Suprapubic skin (tissue), 4 donors: ENCODE data around the gene PPIF. TPM values are rescaled to one million over a fixed set of nuclear protein-coding genes. Genes with fewer than 3 reads are reported as not detected.

Source experiments
- DNase-seq, 2 donors: peaks; one replicate each; pipeline ENCODE4 v3.0.0-alpha.2; 2019; ENCODE audit warnings: low spot score in 2 of 2
- H3K27ac ChIP-seq: fragments of 200-600 bp; sonication (generic); one replicate; pipeline ENCODE4 v1.5.1; 2019
- H3K27me3 ChIP-seq: fragments of 200-600 bp; sonication (generic); one replicate; pipeline ENCODE4 v1.5.1; 2019
- H3K36me3 ChIP-seq: fragments of 200-600 bp; sonication (generic); one replicate; pipeline ENCODE4 v1.5.1; 2019
- H3K4me1 ChIP-seq: fragments of 200-600 bp; sonication (generic); one replicate; pipeline ENCODE4 v1.5.1; 2019
- H3K4me3 ChIP-seq: fragments of 200-600 bp; sonication (generic); one replicate; pipeline ENCODE4 v1.5.1; 2019; ENCODE audit warnings: mild to moderate bottlenecking
- H3K9me3 ChIP-seq: fragments of 200-600 bp; sonication (generic); one replicate; pipeline ENCODE4 v1.5.1; 2019
- EP300 ChIP-seq: sonication (generic); formaldehyde crosslinking; IDR thresholded peaks from one replicate; pipeline ENCODE4 v1.6.1; 2017; ENCODE audit warnings: antibody characterized with exemption
- POLR2A ChIP-seq, 2 donors: fragments of 450-650 bp; IDR thresholded peaks; one replicate each; pipeline ENCODE4 v1.6.1; 2017; ENCODE audit warnings: antibody characterized with exemption in 2 of 2, mild to moderate bottlenecking in 2 of 2, moderate library complexity in 2 of 2
- POLR2AphosphoS5 ChIP-seq, 3 donors: sonication (generic); formaldehyde crosslinking; IDR thresholded peaks; one replicate each; pipeline ENCODE4 v1.6.1; 2017; ENCODE audit warnings: antibody characterized with exemption in 3 of 3
- WGBS: methylation state at CpG from one replicate; pipeline ENCODE4 v1.1.5; 2018; 5-methylcytosine and 5-hydroxymethylcytosine counted together
- total RNA-seq, 4 donors: library from RNA; depleted of rRNA; stranded (reverse); fragments of >200 nt; gene quantifications; one replicate each; pipeline ENCODE4 v1.1.0, GENCODE V29; 2016
- TF ChIP-seq, protein P1 (sequence below), 2 donors: fragments of 200-600 bp in 1 of 2; fragments of 450-650 bp in 1 of 2; sonication (generic) in 1 of 2; IDR thresholded peaks; one replicate each; pipeline ENCODE4 v1.5.1; 2016 to 2019; ENCODE audit warnings: antibody characterized with exemption in 2 of 2, mild to moderate bottlenecking in 1 of 2, moderate library complexity in 1 of 2

Gene PPIF
- total RNA-seq, 4 donors from 2014 or later, result 41.0 to 92.8 (median 71.1) TPM

DNA sequence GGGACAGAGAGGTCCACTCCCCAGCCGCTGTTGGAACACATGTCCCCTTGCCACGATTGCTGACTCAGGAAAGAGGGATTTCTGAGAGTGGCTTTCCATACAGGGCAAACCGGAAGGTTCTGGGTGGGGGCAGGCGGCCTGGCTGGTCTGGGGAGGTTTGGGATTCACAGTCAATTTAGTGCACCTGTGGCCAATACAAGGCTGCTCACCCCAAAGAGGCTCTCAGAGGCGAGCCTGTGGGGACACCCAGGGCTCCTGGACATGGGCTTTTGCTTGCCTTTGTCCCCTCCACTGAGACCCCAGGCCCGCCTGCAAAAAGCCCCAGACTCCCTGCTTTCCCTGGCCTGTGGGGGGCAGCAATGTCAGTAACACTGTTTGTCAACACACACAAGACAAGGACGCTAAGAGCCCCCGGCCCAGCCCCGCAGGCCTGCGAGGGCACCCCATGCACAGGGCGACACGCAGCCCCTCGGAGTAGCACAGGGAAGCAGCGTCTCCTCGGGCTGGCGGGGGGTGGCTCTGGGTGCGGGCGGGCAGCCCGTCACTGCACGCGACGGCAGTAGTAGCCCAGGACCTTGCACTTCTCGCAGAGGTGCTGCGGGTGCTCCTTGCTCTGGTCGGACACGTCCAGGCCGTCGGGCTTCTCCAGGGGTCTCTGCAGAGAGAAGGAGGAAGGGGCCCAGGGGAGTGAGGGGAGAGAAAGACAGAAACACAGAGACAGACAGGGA lies 38.7 kb downstream of the PPIF start:
- no peak overlapping the region for H3K4me3 ChIP-seq
- H3K4me1 ChIP-seq, result peaks cover 18% of the 10 kb centered on the region
- no peaks in the 10 kb centered on the region for H3K27me3 ChIP-seq
- DNase-seq, result peak; percentile 58 to 78
- TF ChIP-seq, protein P1, sequence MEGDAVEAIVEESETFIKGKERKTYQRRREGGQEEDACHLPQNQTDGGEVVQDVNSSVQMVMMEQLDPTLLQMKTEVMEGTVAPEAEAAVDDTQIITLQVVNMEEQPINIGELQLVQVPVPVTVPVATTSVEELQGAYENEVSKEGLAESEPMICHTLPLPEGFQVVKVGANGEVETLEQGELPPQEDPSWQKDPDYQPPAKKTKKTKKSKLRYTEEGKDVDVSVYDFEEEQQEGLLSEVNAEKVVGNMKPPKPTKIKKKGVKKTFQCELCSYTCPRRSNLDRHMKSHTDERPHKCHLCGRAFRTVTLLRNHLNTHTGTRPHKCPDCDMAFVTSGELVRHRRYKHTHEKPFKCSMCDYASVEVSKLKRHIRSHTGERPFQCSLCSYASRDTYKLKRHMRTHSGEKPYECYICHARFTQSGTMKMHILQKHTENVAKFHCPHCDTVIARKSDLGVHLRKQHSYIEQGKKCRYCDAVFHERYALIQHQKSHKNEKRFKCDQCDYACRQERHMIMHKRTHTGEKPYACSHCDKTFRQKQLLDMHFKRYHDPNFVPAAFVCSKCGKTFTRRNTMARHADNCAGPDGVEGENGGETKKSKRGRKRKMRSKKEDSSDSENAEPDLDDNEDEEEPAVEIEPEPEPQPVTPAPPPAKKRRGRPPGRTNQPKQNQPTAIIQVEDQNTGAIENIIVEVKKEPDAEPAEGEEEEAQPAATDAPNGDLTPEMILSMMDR (IDR thresholded peaks at IDR 0.05), result no peak
- no peak for TF ChIP-seq POLR2A (IDR thresholded peaks at IDR 0.05)
- no peak for TF ChIP-seq POLR2AphosphoS5 (IDR thresholded peaks at IDR 0.05)
- no peak for TF ChIP-seq EP300
- no peak overlapping the region for H3K27ac ChIP-seq
- no peaks in the 10 kb centered on the region for H3K9me3 ChIP-seq
- WGBS, result 87% methylated on average over 26 of the region's 28 CpGs
- H3K36me3 ChIP-seq, result peaks cover 20% of the 10 kb centered on the region

DNA sequence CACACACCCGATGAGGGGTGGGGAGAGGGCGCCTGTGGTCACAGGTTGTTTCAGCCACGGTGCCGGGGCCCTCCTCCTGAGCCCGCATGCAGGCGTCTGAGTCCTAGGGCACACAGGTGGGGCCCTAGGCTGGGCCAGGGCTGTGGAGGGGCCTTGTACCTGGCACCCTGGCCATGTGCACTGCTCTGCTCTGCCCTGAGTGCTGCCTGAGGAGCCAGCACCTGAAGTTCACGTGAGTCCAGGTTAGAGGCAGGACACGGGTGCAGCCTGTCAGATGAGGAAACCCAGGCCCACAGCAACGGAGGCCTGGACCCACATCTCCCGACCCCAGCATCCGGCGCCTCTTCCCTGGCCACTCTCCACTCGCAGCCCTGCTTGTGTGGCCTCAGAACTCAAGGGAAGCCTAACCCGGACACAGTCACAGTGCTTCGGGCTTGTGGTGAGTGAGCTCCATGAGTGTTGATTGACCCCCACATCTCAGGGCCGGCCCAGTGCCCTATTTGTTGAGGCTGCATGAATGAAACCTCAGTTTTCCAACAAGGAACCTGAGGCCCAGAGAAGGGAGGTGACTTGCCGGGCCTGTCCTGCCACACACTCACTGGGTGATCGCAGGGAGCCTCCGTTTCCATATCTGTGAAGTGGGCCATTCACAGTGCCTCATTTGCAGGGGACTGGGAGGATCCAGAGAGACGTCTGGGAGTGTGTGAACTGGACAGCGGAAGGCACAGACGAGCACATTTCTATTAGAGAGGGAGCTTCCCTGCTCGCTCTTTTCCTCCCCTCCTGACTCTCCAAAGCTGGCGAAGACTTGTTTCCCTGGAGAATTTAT lies 39.6 kb downstream of the PPIF start:
- 74% methylated on average over 20 of the region's 24 CpGs for WGBS
- no peaks in the 10 kb centered on the region for H3K9me3 ChIP-seq
- peaks cover 20% of the 10 kb centered on the region for H3K36me3 ChIP-seq
- H3K27ac ChIP-seq, result no peak overlapping the region
- TF ChIP-seq, protein P1 (IDR thresholded peaks at IDR 0.05), result no peak
- TF ChIP-seq EP300 (no peak), POLR2A (IDR thresholded peaks at IDR 0.05) (no peak), POLR2AphosphoS5 (IDR thresholded peaks at IDR 0.05) (no peak)
- H3K27me3 ChIP-seq, result no peaks in the 10 kb centered on the region
- DNase-seq, result peak; percentile 57 to 67
- no peak overlapping the region for H3K4me3 ChIP-seq
- peaks cover 13% of the 10 kb centered on the region for H3K4me1 ChIP-seq

DNA sequence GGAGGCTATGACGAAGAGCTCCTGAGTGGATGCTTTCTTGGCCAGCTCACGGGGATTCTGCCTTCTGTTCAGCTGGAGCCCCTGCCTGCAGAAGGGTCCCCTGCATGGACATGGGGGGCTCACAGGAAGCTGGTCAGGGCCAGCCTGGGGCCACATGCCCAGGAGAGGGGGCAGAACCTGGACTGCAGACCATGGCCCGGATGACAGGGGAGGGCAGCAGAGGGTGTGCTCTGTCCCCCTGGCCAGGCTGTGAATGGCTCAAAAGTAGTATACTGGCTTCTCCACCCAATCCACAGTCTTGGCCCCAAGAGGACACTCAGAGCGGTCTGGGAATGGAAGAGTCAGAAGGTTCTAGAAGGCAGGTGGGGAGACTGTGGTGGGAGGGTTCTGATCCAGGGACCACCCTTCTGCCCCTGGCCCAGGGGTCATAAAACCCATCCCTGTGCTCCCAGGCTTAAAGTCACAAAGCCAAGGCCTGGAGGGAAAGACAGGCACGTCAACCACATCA lies 40.3 kb downstream of the PPIF start:
- H3K27ac ChIP-seq, result no peak overlapping the region
- peaks cover 13% of the 10 kb centered on the region for H3K4me1 ChIP-seq
- H3K9me3 ChIP-seq, result no peaks in the 10 kb centered on the region
- H3K36me3 ChIP-seq, result peaks cover 20% of the 10 kb centered on the region
- TF ChIP-seq, protein P1 (IDR thresholded peaks at IDR 0.05), result no peak
- TF ChIP-seq EP300 (no peak), POLR2AphosphoS5 (IDR thresholded peaks at IDR 0.05) (no peak), POLR2A (IDR thresholded peaks at IDR 0.05) (no peak)
- no peaks in the 10 kb centered on the region for H3K27me3 ChIP-seq
- WGBS, result 80% methylated on average over 1 of the region's 5 CpGs
- DNase-seq, result peak in 1 of 2 donors; percentile 49
- H3K4me3 ChIP-seq, result no peak overlapping the region

DNA sequence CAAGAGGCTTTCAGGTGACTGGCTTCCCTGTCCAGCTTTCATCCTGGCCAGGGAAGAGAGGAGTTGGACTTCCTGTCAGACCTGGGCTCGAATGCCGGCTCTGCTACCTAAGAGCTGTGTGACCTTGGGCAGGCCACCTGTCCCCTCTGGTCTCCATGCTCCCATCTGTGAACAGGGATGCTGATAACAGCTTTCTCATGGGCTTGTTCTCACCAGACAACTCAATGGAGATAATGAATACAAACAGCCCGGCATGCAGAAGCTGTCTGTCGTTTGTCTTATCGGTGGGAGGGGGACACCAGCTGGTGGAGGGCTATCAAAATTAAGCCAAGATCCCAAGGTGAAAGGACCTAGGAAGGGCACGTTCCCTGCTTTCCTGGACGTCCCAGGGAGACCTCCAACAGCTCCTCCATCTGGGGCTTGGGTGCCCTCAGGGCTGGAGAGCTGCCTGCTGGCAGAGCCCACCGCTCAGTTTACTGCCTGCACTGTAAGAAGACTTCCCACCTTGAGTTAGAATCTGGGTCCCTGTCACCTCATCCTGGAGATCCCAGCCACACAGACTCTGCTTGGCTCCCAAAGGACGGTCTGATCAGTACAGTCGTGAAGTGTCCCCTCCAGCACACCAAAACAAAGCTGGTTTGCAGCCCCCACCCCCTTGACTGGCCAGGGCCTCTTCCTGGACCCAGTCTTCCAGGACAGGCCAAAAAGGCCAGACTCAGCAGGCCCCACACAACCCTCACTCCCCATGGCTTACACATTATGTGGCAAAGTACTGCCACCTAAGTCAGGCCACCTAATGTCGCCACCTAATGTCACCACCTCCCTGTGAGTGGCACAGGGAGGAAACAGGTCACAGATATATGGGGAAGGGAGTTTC lies 40.9 kb downstream of the PPIF start:
- TF ChIP-seq EP300 (no peak), POLR2AphosphoS5 (IDR thresholded peaks at IDR 0.05) (no peak), POLR2A (IDR thresholded peaks at IDR 0.05) (no peak)
- TF ChIP-seq, protein P1 (IDR thresholded peaks at IDR 0.05), result no peak
- Histone ChIP-seq H3K36me3 (peaks cover 20% of the 10 kb centered on the region), H3K4me3 (no peak overlapping the region), H3K9me3 (no peaks in the 10 kb centered on the region), H3K4me1 (peaks cover 11% of the 10 kb centered on the region), H3K27ac (no peak overlapping the region), H3K27me3 (no peaks in the 10 kb centered on the region)
- 88% methylated on average over 9 of the region's 11 CpGs for WGBS
- DNase-seq, result peak in 1 of 2 donors; percentile 52
